Hematopoietic multipotent progenitor cell treated with erythropoietin and hydrocortisone succinate and interleukin-3 and kit ligand, for 15 days (in vitro differentiated cells): Measurements from ENCODE around the gene MEX3A.
"Not testable (repeated sequence)": the region's sequence is repeated elsewhere in the genome, so short reads cannot be mapped to it uniquely, and the experiment has no call there.

ENCODE experiments used
- DNase-seq: peaks from one replicate; pipeline ENCODE4 v3.0.0-alpha.2; 2015; ENCODE audit warnings: low spot score

Gene MEX3A

DNA sequence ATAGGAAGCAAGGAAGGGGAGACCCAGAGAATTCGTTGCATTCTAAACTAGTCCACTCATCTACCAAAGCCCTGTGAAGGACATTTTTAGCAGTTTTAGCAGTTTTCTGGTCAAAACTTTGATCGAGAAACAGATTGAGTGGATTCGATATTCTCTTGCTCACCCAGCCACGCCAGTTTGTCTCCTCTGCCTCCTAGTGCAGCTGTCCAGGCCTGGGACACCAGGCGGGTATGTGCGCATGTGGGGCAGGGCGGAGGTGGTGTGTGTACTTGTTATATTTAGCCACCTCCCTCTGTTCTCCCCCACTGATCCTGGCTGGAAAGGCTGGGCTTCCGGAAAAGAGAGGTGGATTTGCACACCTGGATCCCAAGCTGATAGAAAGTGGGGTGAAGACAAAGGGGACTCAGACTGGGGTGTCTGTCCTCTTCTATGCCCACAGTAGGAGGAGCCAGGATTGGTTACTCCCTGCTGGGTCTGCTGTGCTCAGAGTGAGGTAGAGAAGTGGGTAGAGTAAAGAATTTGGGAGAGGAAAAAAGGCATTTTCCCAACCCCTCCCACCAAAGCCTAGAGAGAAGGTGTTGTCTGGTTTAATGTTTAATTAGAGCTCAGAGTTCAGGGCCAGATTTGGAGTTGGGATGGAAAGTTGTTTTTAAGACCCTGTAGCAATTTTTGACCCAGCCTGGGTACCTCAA lies 36.1 kb upstream of the MEX3A start:
- no peak for DNase-seq

DNA sequence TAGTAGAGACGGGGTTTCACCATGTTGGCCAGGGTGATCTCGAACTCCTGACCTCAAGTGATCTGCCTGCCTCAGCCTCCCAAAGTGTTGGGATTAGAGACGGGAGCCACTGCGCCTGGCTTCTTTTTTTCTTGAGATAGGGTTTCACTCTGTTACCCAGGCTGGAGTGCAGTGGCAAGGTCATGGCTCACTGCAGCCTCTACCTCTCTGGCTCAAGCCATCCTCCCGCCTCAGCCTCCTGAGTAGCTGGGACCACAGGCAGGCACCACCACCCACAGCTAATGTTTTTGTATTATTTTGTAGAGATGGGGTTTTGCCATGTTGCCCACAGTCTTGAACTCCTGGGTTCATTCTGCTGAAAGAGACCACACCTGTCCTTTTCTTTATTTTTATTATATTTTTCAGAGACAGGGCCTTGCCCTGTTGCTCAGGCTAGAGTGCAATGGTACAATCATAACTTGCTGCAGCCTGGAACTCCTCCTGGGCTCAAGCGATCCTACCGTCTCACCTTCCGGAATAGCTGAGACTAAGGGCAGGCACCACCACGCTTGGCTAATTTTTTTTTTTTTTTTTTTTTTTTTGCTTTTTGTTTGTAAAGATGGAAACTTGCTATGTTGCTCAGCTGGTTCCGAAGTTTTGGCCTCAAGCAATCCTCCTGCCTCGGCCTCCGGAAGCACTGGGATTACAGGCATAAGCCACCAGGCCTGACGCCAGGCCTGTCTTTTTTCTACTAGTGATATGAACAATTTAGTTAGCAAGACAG lies 35.3 kb upstream of the MEX3A start:
- DNase-seq = no peak

DNA sequence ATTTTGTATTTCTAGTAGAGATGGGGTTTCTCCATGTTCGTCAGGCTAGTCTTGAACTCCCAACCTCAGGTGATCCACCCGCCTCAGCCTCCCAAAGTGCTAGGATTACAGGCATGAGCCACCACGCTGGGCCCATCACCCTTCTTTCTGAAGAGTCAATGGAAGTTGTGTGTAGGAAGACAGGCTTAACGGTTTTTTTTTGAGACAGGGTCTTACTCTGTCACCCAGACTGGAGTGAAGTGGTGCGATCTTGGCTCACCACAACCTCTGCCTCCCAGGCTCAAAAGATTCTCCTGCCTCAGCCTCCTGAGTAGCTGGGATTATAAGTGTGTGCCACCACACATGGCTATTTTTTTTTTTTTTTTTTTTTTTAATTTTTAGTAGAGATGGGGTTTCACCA lies 34.5 kb upstream of the MEX3A start:
- not testable (repeated sequence) for DNase-seq

DNA sequence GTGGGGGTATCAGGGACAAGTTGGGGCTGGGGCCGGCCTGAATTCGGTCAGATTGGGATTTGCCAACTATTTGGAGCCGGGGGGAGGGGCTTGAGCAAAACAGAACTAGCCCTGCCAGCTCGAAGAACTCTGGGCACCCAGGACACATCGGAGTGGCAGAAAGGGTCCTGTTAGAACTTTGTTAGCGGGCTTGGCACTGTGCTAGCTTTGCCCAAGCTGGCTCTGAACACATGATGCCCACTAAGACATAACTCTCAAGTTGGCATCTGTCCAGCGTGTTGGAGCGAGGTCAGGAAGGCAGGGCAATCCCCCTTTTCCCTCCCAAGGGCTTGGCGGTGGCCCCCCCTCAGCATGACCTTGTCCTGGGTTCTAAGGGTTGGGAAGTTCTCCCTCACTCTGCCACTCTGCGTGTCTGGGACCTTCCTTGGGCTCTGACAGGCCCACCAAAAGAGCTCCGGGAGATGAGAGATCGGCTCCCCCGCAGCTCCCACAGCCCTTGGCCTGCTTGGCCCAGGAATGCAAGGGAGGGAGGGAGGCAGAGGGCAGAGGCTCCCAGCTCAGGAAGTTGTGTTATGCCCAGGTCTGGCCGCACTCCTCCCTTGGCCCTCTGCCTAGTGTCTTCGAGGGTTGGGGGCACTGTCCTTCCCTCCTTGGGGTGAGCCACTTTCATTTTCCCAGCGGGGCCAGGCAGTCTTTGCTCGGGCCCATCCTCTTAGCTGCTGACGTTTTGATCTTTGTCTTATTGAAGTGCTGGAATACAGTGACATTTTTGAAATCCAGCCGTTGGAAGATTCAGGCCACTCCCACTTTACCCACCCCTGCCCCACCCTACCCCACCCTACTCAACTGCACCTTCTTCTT lies 33.5 kb upstream of the MEX3A start:
- DNase-seq = peak; percentile 57

DNA sequence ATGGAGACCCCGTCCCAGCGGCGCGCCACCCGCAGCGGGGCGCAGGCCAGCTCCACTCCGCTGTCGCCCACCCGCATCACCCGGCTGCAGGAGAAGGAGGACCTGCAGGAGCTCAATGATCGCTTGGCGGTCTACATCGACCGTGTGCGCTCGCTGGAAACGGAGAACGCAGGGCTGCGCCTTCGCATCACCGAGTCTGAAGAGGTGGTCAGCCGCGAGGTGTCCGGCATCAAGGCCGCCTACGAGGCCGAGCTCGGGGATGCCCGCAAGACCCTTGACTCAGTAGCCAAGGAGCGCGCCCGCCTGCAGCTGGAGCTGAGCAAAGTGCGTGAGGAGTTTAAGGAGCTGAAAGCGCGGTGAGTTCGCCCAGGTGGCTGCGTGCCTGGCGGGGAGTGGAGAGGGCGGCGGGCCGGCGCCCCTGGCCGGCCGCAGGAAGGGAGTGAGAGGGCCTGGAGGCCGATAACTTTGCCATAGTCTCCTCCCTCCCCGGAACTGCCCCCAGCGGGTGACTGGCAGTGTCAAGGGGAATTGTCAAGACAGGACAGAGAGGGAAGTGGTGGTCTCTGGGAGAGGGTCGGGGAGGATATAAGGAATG lies 32.8 kb upstream of the MEX3A start:
- DNase-seq = peak; percentile 42

DNA sequence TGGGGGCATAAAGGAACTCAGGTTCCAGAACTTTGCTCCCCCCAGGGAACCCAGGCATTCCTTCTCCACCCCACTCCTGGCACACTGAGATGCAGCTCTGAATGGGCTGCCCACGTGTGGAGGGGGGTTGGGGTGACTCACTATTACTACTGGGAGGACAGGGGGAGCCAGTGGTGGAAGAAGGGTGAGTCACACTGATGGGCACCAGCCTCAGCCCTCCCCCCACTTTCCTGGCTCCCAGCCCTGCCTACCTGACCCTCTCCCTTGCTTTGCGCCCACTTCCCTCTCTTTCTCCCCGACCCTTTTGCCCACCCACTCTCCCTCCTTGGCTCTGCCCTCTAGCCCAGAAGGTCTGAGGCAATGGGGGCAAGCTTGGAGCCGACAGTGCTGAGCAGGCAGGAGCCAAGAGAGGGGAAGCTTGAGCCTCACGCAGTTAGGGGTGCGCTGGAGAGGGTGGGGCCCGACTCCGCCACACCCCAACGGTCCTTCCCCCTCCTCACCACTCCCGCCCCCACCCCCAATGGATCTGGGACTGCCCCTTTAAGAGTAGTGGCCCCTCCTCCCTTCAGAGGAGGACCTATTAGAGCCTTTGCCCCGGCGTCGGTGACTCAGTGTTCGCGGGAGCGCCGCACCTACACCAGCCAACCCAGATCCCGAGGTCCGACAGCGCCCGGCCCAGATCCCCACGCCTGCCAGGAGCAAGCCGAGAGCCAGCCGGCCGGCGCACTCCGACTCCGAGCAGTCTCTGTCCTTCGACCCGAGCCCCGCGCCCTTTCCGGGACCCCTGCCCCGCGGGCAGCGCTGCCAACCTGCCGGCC lies 32.0 kb upstream of the MEX3A start, which contains the start of gene LMNA:
Gene LMNA (plus strand): TSS at position 611 of the 818 bp plus-strand sequence. CDS start 208 bp downstream, outside the sequence.
- peak; percentile 87 for DNase-seq

DNA sequence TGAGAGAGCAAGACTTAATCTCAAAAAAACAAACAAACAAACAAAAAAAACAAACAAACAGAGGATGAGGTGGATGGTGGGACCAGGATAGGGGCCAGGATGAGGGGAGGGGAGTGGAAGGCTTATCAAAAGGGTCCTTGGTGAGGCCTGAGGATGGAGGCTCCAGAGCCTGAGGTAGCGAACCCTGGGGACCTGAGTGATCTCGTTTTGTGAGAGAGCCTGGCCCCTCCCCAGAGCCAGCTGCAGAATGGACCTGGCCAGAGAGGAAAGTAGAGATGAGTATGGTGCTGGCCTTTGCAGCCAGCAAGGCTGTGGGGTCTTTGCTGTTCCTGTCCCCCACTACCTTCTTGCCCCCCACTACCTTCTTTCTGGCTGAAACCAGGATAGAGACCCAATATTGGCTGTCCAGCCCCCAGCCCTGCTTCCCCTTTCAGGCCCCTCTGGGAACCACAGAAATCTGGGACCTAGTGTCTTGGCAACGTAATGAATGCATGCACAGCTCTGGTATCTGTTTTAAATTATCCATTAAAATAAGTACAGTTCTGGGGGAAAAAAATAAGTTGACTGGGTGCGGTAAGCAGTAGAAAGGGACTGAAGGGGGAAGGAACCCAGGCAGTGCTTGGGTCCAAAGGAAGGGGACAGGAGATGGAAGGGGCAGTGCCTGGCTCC lies 31.2 kb upstream of the MEX3A start:
- no peak for DNase-seq

DNA sequence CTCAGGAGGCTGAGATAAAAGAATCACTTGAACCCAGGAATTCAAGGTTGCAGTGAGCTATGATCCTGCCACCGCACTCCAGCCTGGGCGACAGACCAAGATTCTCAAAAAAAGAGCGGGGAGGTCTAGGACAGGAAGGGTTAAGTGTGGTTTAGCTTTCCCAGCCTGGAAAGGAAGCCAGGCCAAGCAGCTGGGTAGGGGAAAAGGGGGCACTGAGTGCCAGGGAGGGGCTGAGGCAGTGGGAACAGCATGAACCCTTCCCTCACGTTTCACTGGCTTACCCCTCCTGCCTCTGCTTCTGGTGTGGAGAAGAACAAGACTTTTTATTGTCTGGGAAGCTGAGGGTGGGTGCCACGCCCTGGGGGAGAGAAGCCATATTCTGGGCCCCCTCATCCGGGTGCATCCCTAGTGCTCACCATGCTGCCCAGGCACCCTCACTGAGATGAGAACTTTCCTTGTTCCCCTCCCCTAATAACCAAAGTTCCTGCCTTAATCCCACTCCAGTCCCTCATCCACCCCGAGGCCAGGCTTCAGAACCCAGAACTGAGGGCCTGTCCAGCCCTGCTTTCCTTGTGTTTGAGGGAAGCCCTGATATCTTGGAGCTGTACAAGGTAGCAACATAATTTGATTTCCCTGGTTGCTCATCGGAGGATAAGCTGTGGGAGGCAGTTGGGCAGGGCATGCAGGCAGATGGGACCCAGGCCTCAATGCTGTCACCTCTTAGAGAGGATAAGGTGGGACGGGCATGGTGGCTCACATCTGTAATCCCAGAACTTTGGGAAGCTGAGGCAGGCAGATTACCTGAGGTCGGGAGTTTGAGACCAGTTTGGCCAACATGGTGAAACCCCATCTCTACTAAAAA lies 30.2 kb upstream of the MEX3A start:
- DNase-seq = no peak

DNA sequence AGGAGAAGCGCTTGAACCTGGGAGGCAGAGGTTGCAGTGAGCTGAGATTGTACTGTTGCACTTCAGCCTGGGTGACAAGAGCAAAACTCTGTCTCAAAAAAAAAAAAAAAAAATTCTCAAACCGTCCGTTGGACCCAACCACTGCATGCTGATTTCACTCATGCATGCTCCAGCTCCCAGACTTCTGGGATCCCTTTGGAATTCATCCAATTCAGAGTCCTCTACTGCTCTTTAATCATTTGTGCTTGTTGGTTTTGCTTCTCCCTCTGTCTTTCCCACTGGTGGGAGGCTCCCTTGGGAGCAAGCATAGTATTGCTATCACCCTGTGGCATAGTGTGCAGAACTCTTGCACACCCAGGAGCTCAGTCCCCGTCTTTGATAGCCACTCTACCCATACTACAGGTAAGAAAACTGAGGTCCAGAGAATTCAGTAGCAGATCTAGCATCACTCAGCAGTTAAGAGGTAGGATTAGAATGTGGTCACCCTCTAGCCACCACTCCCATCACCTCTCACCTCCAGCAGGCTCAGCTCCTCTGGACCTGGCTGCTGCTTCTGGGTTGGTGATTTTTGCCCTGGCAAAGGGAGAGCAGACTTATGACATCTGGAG lies 29.2 kb upstream of the MEX3A start:
- no peak for DNase-seq

DNA sequence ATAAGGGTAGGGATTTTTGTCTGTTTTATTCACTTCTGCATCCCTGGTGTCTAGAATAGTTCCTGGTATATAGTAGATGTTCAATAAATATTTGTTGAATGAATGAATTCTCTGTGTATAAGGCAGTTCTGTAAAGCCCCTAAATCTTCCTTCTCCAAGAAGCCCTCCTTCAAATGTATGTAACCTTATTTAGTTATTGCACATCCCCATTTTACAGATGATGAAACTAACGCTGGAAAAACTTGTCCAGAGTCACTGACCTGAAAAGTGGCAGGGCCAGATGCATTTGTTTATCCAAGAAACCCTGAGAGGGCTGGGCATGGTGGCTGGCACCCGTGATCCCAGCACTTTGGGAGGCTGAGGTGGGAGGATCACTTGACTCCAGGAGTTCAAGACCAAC lies 28.0 kb upstream of the MEX3A start:
- no peak for DNase-seq

DNA sequence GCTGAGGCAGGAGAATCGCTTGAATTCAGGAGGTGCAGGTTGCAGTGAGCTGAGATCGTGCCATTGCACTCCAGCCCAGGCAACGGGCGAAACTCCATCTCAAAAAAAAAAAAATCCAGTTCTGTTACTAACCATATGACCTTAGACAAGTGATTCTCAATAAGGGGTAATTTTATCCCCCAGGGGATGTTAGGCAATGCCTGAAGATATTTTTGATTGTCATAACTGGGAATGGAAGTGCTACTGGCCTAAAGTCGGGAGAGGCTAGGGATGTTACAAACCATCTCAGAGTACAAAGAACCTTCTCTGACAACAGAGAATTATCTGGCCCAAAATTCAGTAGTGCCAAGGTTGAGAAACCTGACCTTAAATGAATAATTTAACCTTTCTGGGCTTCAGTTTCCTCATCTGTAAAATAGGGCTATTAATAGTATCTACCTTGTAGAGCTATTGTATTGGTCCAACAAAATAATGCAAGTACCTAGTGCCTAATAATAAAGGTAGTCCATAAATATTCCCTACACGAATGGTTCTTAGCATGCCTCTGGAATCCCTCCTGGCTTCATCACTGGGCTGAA lies 26.5 kb upstream of the MEX3A start:
- no peak for DNase-seq

DNA sequence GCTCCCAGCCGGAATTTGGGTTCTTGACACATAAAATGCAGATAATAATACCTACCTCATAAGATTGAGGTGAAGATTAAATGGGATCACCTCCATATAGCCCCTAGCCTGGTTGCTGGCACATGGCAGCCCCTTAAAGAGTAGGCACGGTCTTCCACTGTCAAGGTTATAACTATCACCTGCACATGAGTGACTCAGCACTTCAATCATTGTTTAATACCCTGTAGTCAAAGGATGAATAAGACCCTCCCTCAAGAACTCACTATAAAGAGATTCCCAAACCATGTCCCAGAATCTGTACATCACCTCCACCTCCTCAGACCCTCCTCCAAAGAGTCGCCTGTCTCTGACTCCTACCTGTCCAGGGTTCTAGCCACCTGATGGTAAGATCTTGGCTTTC lies 25.8 kb upstream of the MEX3A start:
- DNase-seq = no peak

DNA sequence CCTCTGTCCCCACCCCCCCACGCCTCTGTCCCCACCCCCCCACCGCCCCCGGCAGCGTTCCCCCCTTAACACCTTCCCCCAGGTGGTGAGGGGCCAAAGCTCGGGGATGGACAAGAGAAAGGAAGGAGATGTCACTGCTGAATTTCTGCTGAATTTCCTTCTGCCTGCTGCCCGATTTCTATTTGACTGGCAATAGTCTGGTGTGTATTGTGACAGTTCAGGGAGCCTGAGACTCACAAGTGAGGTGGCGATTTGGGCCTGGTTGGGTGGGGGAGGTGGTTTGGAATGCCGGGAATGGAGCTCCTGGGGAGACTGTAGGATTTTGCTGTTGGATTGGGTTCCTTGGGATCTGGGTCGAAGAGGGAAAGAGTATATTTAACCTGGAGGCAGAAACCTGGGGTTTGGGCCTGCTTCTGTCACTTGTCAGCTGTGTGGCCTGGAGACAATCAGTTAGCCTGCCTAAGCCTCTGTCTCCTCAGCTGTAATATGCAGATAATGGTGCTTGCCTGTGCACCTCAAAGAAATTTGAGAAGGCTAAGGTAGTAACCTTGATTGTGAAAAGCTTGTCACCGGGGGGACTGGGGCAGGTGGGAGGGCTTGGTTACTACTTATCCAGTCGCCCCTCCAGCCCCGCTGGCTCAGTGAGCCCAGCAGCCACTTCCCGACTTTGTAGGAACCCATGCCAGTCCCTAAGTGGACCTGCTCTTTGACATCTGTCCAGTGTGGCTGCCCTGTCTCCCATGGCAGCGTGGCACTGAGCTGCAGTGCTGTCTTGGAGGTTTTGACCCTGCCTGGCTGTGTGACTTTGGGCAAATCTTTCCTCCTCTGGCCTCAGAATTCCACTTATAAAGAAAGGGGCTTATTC lies 24.6 kb upstream of the MEX3A start:
- DNase-seq = no peak

DNA sequence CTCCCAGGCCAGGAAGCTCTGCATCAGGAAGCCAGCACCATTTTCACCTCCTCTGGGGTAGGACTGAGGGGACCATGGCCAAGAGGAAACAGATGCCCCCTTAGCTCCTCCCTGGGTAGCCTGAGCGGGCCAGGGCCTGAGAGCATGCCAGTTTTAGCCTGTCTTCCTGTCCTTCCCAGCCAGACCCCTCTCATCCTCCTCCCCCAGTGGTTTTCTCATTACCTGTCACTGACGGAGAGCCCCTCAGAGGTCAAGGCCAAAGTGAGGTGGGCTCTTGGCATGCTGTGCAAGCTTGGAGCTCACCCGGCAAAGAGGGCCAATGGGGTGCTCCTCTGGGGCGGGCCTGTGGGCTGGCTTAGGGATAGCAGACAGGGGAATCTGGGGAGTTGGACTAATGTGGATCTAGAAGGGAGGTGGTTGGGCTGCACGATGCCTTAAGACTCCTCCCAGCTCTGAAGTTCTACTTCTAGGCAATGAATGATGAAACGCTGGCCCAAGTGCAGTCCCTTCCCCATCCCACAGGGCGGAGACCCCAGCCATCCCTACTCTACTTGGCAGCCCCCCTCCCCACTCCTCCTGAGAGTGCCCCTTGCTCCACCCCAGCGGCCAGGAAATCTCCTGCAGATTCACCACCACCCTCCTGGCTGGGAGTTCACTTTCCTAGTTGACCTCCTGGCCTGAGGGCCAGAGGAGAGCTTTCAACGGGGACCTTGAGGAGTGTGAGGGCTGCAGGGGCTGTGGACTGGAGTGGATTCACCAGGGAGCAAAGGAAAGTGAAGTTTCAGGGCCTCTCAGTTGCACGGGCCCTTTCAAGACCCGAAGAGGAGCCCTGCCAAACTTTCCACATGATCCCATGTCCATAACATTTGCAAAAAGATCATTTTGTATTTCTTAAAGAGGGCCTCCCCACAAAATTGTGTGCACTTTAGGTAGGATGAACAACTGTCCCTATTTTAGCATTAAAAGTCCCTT lies 22.9 kb upstream of the MEX3A start:
- no peak for DNase-seq

DNA sequence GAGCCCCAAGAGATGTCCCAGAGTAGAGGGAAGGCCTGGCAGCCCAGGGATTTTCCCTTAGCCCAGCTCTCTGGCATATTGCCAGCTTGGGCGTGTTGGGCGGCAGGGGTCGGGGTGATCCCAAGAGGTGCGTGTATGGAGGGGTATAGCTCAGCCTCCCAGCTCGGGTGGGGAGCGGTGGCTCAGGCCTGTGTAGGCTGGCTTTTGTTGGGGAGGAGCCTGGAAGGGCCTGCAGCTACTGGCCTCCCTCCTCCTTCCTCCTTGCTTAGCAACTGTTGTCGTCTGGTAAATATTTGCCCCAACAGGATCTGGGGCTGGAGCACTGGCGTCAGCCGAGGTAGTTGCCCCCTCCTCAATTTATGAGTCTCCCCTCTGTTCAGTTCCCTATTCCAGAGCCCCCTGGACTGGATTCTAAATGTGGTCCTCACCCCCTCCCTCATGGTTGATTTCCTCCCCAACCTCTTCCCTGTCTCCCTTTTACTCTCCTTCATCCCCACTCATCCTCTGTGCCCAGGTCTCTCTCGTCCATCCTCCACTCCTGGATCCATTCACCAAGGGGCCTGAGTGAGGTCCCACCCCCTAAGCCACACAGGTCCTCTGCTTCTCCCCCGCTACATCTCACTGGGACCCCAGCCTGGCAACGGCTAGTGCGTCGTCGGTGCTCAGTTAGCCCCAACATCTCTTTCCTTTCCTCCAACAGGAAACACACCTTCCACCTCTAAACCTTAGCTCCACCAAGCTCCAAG lies 22.0 kb upstream of the MEX3A start:
- DNase-seq = peak; percentile 62

DNA sequence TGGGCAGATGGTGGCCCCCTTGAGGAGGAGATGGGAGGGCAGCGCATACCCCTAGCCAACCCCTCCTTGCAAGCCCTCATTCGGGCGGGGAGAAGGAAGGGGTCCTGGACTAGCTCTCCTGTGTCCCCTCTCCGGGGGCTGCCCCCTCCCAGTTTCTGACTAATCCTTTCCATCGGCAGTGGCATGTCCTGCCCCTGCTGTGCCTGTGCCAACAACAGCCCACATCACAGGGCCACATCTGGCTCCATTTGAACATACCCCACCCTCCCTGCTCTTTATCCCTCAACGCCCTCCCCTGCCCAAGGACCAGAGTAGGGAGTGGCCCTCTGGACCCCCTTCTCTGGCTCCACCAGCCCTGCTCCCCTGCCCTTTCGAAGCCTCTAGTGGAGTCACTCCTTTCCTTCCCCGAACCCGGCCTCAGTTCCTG lies 21.3 kb upstream of the MEX3A start:
- DNase-seq = peak; percentile 75
